HG03575 (cell line): ENCODE results near the gene CYP2A7.
"Not testable (repeated sequence)": the region's sequence is repeated elsewhere in the genome, so short reads cannot be mapped to it uniquely, and the experiment has no call there.

ENCODE experiments used
- ATAC-seq: cut with Tn5 transposase; IDR thresholded peaks from one replicate; pipeline ENCODE4 v1.9.1; 2021; ENCODE audit not compliant: unreplicated experiment, insufficient number of reproducible peaks, low FRiP score; ENCODE audit errors: extremely low read depth

Gene CYP2A7

DNA sequence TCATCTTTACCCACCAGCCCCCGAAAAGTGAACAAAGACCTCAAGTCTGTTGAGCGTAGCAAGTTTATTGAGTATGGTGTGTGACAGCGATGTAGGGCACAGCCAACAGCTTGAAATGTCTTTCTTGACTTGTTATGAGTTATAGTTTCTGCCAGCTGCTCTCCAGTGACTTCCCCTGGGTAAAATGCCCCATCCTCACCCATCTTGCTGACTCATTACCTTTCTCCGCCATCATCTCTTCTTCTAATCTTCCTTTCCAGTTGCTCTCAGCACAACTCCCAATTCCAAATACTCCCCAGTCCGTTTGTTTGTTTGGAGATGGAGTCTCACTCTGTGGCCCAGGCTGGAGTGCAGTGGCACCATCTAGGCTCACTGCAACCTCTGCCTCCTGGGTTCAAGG, 18.5 kb upstream of the CYP2A7 start:
- ATAC-seq: not testable (repeated sequence)

DNA sequence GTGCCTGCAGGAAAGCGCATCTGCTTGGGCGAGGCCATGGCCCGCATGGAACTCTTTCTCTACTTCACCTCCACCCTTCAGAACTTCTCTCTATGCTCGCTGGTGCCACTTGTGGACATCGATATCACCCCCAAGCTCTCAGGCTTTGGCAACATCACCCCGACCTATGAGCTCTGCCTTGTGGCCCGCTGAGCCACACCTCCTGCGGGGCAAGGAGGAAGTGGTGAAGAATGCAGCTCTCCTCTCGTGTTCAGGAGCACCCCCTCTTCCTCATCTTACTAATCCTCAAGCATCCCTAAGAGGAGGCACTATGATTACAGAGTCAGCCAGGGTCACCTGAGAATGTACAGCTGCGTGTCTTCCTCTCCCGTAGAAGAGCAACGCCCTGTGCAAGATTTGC, 17.9 kb upstream of the CYP2A7 start:
- not testable (repeated sequence) for ATAC-seq

DNA sequence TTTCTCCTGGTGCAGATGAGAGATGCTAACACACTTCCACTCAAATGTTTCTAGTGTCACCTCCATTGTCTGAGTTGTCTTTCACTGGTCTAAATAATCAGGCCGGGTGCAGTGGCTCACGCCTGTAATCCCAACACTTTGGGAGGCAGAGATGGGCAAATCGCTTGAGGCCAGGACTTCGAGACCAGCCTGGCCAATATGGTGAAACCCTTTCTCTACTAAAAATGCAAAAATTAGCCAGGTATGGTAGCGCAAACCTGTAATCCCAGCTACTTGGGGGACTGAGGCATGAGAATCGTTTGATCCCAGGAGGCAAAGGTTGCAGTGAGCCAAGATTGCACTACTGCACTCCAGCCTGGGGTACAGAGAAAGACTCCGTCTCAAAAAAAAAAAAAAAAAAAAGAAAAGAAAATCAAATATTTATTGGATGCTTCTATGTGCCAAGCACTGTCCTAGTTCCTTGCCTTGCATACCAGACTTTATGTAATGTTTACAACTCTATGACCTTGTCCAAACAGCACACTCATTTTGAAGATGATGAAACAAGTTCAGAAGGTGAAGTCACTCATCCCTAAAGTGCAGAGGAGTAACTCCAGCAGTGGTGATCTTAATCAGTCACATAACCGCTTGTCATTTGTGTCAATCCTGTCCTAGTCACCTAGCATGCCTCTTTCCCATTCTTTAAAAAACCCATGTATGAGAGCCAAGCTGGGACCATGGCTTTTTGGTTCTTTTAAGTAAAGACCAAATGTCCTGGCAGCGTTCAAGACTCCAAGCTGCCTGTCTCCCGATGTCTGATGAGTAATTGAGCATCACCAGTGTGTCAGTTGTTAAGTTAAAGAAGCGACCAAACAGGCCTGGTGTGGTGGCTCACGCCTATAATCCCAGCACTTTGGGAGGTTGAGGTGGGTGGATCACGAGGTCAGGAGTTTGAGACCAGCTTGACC, 15.1 kb upstream of the CYP2A7 start:
- not testable (repeated sequence) for ATAC-seq

DNA sequence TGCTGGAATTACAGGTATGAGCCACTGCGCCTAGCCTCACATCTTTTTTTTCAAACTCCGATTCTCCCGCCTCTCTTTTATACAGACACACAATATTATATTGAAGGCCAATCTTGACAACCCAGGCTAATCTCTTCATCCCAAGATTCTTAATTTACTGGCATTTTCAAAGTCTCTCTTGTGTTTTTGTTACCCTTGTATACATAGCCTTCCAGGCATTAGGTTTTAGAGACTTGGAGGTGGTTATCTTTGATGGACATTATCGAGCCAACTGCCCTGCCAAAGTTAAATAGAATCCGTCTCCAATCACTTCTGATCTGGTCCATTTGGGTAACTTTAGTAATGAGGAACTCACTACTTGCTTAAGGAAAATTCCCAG, 14.4 kb upstream of the CYP2A7 start:
- ATAC-seq: no peak

DNA sequence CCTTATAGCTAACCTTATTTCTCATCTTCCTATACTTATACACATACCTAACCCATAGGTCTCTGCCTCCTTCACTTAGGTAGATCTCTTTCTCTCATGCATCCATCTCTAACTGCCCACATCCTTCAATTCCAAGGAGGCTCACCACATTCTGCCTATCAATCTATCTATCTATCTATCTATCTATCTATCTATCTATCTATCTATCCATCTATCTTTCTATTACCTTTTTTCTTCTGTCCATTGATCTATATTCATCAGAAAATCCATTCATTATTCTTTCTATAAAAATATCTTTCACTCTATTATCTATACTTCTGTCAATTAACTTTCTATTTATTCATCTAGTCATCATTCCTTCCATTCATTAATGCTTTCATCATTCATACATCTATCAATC, 11.1 kb upstream of the CYP2A7 start:
- no peak for ATAC-seq

DNA sequence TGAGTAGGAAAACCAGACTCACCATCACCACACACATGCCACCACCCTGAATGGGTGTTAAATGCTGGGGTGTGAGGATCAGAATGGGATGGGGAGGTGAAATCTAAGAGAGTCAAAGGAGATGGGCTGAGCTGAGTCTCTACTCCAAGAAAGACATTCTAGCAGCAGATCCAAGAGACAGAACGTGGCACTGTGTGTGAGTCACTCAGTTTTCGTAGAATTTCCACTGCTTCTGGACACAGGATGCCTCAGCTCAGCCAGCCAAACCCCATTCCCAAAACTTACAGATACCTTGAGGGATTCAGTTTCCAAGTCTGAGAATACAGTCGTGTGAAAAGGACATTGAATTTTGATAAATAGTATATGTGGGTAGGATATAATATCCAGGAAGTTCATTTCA, 7.3 kb upstream of the CYP2A7 start:
- no peak for ATAC-seq

DNA sequence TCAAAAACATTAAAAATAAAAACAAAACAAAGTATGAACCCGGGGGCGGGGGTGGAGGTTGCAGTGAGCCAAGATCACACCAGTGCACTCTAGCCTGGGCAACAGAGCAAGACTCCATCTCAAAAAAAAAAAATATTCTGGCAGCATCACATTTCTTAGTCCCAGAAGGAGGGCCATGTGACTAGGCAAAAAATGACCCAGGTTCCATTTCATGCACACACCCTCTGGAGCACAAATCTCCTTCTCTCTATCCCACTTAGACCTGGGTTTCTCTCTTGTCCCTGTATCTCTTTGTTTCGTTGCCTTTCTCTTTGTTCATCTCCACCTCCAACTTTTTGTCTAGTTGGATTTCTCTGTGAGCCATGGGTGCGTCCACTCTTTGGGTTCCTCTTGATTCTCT, 6.2 kb upstream of the CYP2A7 start:
- no peak for ATAC-seq

DNA sequence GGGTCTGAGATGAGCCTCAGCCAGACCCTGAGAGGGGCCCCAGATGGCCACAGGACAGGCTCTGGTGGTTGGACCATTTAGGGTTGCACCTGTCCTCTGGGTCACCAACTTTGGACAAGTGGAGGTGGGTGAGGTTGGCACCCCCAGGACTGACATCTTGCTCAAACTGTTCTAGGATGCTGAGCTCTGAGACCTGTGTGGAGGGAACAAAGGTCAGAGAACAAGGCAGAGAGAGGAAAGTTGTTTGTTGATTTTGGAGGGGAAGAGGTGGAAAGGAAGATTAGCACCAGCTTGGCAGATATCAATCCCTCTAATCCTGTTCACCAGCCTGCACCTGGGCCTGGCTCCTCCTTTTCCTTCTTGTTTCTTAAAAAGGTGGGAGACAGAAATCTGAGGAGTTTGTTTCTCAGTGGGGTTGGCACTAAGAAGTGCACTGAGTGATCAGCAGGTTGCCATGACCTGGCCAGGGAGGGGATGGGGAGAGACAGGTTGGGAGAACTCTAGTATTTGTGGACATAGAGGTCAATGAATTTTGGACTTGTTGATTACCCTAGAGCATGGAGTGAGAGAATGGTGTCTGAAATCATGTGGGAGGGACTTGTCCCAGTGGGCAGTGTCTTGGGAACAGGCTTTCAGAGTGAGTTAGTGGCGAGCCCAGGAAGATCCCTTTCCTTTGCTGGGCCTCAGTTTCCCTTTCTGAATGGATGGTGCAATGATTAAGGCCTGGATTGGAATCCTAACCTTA, 2.3 kb upstream of the CYP2A7 start:
- not testable (repeated sequence) for ATAC-seq

DNA sequence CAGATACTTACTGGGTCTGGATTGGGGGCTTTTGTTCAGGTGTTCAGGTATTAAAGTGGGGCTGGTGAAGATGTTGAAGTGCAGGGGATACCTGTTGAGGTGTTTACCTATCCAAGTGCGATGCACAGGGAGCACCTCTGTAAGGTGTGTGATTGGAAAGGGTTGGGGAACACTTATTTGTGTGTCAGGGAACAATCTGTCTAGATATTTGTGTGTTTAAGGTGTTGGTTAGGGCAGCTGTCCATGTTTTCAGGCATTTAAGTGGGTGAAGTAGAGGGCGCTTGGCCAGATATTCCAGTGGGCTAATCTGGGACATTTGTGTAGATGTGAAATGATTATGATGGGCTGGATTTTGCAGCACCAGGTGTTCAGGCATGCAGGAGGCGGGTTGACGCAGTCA, 2.7 kb downstream of the CYP2A7 start:
- not testable (repeated sequence) for ATAC-seq

DNA sequence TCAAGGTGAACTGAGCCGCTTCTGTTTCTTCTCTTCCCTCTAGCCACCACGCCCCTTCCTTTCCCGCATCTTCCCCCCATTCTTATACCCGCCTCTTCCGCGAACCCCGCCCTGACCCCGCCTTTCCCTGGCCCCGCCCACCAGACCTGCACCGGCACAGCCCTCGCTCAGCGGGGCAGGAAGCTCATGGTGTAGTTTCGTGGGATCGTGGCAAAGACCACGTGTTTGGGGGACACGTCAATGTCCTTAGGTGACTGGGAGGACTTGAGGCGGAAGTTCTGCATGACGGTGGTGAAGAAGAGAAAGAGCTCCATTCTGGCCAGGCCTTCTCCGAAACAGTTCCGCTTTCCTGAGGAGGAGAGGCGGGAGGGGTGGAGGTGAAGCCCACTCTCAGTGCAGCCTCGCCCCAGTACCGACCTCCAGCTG, 6.5 kb downstream of the CYP2A7 start:
- ATAC-seq: not testable (repeated sequence)

DNA sequence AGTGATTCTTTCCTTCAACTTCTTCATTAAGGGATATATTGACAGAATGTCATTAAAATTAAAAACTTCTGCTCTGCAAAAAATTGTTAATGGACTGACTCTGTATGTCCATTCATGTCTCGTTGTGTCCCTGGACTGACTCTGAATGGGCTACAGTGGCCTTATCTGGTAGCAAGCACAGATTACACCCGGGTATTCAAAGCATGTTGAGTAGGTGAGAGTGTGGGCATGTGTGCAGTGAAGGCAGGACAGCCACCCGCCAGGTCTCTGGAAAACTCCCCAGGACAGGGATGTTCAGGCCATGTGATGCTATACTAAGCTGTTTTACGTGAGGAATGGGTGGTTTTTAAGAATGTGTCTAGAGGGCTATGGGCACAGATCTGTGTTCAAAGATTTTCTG, 7.2 kb downstream of the CYP2A7 start:
- ATAC-seq: not testable (repeated sequence)

DNA sequence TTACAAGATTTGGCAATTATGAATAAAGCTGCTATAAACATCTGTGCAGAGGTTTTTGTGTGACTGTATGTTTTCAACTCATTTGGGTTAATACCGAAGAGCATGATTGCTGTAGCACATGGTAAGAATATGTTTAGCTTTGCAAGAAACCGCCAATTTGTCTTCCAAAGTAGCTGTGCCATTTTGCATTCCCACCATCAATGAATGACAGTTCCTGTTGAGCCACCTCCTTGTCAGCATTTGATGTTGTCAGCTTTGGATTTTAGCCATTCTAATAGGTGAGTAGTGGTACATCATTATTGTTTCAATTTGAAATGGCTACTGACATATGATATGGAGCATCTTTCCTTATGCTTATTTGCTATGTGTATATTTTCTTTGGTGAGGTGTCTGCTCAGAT, 8.2 kb downstream of the CYP2A7 start:
- not testable (repeated sequence) for ATAC-seq

DNA sequence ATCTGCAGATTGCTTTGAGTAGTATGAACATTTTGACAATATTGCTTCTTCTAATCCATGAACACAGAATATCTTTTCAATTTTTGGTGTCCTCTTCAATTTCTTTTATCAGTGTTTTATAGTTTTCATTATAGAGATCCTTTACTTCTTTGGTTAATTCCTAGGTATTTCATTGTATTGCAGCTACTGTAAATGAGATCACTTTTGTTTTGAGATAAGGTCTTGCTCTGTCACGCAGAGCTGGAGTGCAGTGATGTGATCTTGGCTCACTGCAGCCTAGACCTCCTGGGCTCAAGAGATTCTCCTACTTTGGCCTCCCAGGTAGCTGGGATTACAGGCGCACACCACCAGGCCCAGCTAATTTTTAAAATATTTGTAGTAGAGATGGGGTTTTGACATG, 9.8 kb downstream of the CYP2A7 start:
- ATAC-seq: no peak

DNA sequence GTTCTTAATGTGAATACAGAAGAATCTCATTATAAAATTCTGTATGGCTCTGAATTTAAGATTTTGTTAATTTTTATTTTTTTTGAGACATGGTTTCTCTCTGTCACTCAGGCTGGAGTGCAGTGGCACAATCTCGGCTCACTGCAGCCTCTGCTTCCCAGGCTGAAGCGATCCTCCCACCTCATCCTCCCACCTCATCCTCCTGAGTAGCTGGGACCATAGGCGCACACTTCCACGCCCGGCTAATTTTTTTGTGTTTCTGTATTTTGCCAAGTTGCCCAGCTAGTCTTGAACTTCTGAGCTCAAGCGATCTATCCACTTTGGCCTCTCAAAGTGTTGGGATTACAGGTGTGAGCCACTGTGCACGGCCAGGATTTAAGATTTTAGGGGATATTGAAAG, 14.3 kb downstream of the CYP2A7 start:
- ATAC-seq: no peak

DNA sequence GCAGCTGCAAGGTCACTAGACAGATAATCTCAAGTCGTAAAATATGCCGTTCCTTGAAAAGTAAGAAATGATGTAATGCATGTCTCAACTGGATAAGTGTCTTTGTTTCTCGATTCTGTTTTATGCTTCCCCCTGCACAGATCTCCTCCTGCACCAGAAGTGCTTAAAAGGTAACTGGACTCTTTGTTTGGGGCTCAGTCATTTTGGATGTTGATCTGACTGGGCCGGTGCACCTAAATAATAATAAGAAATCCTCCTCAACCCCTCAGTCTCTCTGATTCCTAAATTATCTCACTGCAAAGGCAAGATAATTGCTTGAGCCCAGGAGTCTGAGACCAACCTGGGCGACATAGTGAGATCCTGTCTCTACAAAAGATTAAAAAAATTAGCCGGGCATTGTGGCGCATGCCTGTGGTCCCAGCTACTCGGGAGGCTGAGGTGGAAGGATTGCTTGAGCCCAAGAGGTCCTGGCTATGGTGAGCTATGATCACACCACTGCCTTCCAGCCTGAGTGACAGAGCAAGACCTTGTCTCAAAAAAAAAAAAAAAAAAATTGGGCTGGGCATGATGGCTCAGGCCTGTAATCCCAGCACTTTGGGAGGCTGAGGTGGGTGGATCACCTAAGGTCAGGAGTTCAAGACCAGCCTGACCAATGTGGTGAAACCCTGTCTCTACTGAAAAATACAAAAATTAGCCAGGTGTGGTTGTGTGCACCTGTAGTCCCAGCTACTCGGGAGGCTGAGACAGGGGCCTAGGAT, 17.1 kb downstream of the CYP2A7 start:
- not testable (repeated sequence) for ATAC-seq

DNA sequence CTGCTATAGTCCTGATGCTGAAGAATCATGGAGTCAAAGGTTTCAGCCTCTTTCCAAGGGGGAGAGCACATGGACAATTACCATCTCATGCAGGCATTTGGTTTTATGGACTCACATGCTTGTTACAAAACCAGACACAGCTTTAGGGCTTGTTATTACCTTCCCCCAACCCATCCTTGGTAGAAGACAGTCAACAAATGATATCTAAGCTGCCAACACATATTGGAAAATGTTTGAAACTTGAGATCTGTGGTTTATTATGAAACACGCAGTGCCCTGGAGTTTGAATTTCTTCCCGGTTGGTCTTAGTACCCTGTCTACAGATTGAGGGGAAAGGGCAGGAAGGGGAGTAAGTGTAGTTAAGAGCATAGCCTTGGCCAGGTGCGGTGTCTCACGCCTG, 19.2 kb downstream of the CYP2A7 start:
- ATAC-seq: no peak

DNA sequence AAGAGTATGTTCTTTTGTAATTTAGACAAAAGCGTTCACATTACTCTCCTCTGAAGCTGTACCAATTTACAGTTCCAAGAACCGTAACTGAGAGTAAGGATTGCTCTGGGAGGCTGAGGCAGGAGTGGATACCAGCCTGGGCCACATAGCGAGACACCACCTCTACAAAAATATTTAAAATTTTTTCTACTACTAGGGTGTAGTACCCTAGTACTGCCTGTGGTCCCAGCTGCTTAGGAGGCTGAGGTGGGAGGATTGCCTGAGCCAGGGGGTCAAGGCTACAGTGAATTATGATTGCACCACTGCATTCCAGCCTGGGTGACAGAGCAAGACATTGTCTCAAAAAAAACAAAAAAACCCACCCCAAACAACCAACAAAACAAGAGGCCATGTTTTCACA, 19.7 kb downstream of the CYP2A7 start:
- no peak for ATAC-seq

DNA sequence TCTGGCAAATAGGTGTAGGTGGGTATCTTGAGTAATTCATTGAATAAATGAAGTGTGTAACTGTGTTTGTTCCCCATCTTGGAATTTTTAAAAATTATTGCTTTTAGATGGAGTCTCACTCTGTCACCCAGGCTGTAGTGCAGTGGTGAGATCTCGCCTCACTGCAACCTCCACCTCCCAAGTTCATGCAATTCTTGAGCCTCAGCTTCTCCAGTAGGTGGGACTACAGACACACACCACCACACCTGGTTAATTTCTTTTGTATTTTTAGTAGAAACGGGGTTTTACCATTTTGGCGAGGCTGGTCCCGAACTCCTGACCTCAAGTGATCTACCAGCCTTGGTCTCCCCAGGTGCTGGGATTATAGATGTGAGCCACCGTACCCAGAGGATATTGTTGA, 23.9 kb downstream of the CYP2A7 start:
- no peak for ATAC-seq

DNA sequence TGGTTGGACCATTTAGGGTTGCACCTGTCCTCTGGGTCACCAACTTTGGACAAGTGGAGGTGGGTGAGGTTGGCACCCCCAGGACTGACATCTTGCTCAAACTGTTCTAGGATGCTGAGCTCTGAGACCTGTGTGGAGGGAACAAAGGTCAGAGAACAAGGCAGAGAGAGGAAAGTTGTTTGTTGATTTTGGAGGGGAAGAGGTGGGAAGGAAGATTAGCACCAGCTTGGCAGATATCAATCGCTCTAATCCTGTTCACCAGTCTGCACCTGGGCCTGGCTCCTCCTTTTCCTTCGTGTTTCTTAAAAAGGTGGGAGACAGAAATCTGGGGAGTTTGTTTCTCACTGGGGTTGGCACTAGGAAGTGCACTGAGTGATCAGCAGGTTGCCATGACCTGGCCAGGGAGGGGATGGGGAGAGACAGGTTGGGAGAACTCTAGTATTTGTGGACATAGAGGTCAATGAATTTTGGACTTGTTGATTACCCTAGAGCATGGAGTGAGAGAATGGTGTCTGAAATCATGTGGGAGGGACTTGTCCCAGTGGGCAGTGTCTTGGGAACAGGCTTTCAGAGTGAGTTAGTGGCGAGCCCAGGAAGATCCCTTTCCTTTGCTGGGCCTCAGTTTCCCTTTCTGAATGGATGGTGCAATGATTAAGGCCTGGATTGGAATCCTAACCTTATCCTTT, 29.4 kb downstream of the CYP2A7 start:
- not testable (repeated sequence) for ATAC-seq
